HEK293 (cell line): ENCODE results near the gene NNMT.

Source experiments
- GLI4 ChIP-seq: fragments of 450-650 bp; formaldehyde crosslinking; IDR thresholded peaks from 2 replicates; pipeline ENCODE4 v1.5.1; 2016; ENCODE audit warnings: missing biosample characterization, missing genetic modification characterization
- GLIS2 ChIP-seq: fragments of 450-650 bp; formaldehyde crosslinking; IDR thresholded peaks from 2 replicates; pipeline ENCODE4 v1.5.1; 2016; ENCODE audit warnings: missing biosample characterization, missing genetic modification characterization
- KLF1 ChIP-seq: fragments of 450-650 bp; formaldehyde crosslinking; IDR thresholded peaks from 2 replicates; pipeline ENCODE4 v1.5.1; 2016; ENCODE audit warnings: missing biosample characterization, missing genetic modification characterization
- KLF7 ChIP-seq: fragments of 450-650 bp; formaldehyde crosslinking; IDR thresholded peaks from 2 replicates; pipeline ENCODE4 v1.5.1; 2016; ENCODE audit warnings: missing biosample characterization, missing genetic modification characterization, borderline replicate concordance
- KLF9 ChIP-seq: fragments of 450-650 bp; formaldehyde crosslinking; IDR thresholded peaks from 2 replicates; pipeline ENCODE4 v1.5.1; 2016; ENCODE audit warnings: missing biosample characterization, missing genetic modification characterization, low read depth
- MZF1 ChIP-seq: fragments of 450-650 bp; formaldehyde crosslinking; IDR thresholded peaks from 2 replicates; pipeline ENCODE4 v1.5.1; 2017; ENCODE audit warnings: missing biosample characterization, missing genetic modification characterization, borderline replicate concordance
- REPIN1 ChIP-seq: fragments of 450-650 bp; formaldehyde crosslinking; IDR thresholded peaks from 2 replicates; pipeline ENCODE4 v1.5.1; 2017; ENCODE audit warnings: missing biosample characterization, missing genetic modification characterization, low read depth
- SALL2 ChIP-seq: fragments of 450-650 bp; formaldehyde crosslinking; IDR thresholded peaks from 2 replicates; pipeline ENCODE4 v1.5.0; 2017; ENCODE audit warnings: missing biosample characterization, mild to moderate bottlenecking, missing genetic modification characterization, borderline replicate concordance
- SP7 ChIP-seq: fragments of 450-650 bp; formaldehyde crosslinking; IDR thresholded peaks from 2 replicates; pipeline ENCODE4 v1.5.1; 2016; ENCODE audit warnings: missing biosample characterization, missing genetic modification characterization
- WT1 ChIP-seq: fragments of 450-650 bp; formaldehyde crosslinking; IDR thresholded peaks from 2 replicates; pipeline ENCODE4 v1.5.1; 2016; ENCODE audit warnings: missing biosample characterization, missing genetic modification characterization
- ZBTB11 ChIP-seq: fragments of 450-650 bp; formaldehyde crosslinking; conservative IDR thresholded peaks from 2 replicates; pipeline ENCODE4 v1.5.1; 2016; ENCODE audit warnings: low read depth, missing biosample characterization, missing genetic modification characterization
- ZBTB44 ChIP-seq: fragments of 450-650 bp; IDR thresholded peaks from 2 replicates; pipeline ENCODE4 v1.5.1; 2018; ENCODE audit warnings: missing biosample characterization, mild to moderate bottlenecking, missing genetic modification characterization
- ZNF140 ChIP-seq: fragments of 450-650 bp; formaldehyde crosslinking; IDR thresholded peaks from 2 replicates; pipeline ENCODE4 v1.5.1; 2016; ENCODE audit warnings: missing biosample characterization, missing genetic modification characterization
- ZNF211 ChIP-seq: fragments of 450-650 bp; formaldehyde crosslinking; IDR thresholded peaks from 2 replicates; pipeline ENCODE4 v1.5.1; 2016; ENCODE audit warnings: low read depth, missing biosample characterization, missing genetic modification characterization
- ZNF23 ChIP-seq: fragments of 450-650 bp; formaldehyde crosslinking; IDR thresholded peaks from 2 replicates; pipeline ENCODE4 v1.5.1; 2016; ENCODE audit warnings: missing biosample characterization, missing genetic modification characterization, borderline replicate concordance
- ZNF311 ChIP-seq: fragments of 450-650 bp; formaldehyde crosslinking; IDR thresholded peaks from 2 replicates; pipeline ENCODE4 v1.5.1; 2017; ENCODE audit warnings: missing biosample characterization, missing genetic modification characterization, borderline replicate concordance
- ZNF350 ChIP-seq: fragments of 450-650 bp; formaldehyde crosslinking; IDR thresholded peaks from 2 replicates; pipeline ENCODE4 v1.5.0; 2017; ENCODE audit warnings: missing biosample characterization, mild to moderate bottlenecking, missing genetic modification characterization
- ZNF391 ChIP-seq: fragments of 450-650 bp; formaldehyde crosslinking; IDR thresholded peaks from 2 replicates; pipeline ENCODE4 v1.5.1; 2016; ENCODE audit warnings: low read depth, missing biosample characterization, missing genetic modification characterization, borderline replicate concordance
- ZNF404 ChIP-seq: fragments of 450-650 bp; formaldehyde crosslinking; IDR thresholded peaks from 2 replicates; pipeline ENCODE4 v1.5.1; 2017; ENCODE audit warnings: missing biosample characterization, missing genetic modification characterization
- ZNF488 ChIP-seq: fragments of 450-650 bp; formaldehyde crosslinking; IDR thresholded peaks from 2 replicates; pipeline ENCODE4 v1.5.1; 2016; ENCODE audit warnings: missing biosample characterization, missing genetic modification characterization
- ZNF560 ChIP-seq: fragments of 450-650 bp; formaldehyde crosslinking; IDR thresholded peaks from 2 replicates; pipeline ENCODE4 v1.5.1; 2017; ENCODE audit warnings: missing biosample characterization, missing genetic modification characterization, borderline replicate concordance
- ZNF776 ChIP-seq: fragments of 450-650 bp; formaldehyde crosslinking; IDR thresholded peaks from 2 replicates; pipeline ENCODE4 v1.5.0; 2017; ENCODE audit warnings: missing biosample characterization, missing genetic modification characterization, borderline replicate concordance
- ZSCAN30 ChIP-seq: fragments of 450-650 bp; IDR thresholded peaks from 2 replicates; pipeline ENCODE4 v1.5.1; 2018; ENCODE audit warnings: missing biosample characterization, mild to moderate bottlenecking, missing genetic modification characterization, moderate library complexity
- TF ChIP-seq, protein P1 (sequence below): fragments of 450-650 bp; formaldehyde crosslinking; optimal IDR thresholded peaks from 2 replicates; pipeline ENCODE3; 2016; ENCODE audit warnings: missing biosample characterization, mild to moderate bottlenecking, missing genetic modification characterization
- TF ChIP-seq, protein P2 (sequence below): fragments of 450-650 bp; formaldehyde crosslinking; IDR thresholded peaks from 2 replicates; pipeline ENCODE4 v1.5.1; 2016; ENCODE audit warnings: missing biosample characterization, missing genetic modification characterization
- TF ChIP-seq, protein P3 (sequence below): fragments of 450-650 bp; formaldehyde crosslinking; IDR thresholded peaks from 2 replicates; pipeline ENCODE4 v1.5.1; 2016; ENCODE audit warnings: missing biosample characterization, missing genetic modification characterization

Gene NNMT

DNA sequence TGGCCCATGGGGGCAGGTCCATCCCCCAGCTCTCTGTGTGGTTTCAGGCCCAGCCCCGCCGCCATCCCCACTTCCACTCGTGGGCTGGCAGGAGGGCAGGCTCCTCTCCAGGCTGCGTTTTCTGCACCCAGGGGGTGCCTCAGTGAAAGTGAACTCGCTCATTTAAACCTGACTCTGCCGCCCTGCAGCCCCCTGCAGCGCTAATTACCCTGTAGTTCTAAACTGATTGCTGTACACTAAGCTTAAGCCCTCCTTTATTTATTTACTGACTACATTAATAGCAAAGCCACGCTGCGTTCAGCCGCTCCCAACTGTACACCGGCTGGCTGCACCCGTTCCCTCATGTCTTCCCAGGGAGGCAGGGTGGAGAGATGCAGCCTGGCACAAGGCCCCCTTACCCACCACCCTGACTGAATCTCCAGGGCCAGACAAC, 36.6 kb upstream of the NNMT start (continued):
- TF ChIP-seq, protein P1, sequence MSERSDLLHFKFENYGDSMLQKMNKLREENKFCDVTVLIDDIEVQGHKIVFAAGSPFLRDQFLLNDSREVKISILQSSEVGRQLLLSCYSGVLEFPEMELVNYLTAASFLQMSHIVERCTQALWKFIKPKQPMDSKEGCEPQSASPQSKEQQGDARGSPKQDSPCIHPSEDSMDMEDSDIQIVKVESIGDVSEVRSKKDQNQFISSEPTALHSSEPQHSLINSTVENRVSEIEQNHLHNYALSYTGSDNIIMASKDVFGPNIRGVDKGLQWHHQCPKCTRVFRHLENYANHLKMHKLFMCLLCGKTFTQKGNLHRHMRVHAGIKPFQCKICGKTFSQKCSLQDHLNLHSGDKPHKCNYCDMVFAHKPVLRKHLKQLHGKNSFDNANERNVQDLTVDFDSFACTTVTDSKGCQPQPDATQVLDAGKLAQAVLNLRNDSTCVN (tag by site-specific recombination), result no peak
- peak; percentile 64 for TF ChIP-seq ZBTB44 (tag by site-specific recombination)
- TF ChIP-seq ZNF391 (tag by site-specific recombination), result no peak
- TF ChIP-seq KLF9, result no peak
- no peak for TF ChIP-seq SALL2 (tag by site-specific recombination)
- TF ChIP-seq KLF1, result peak; percentile 55; the same call in 1 of the 2 replicates
- no peak for TF ChIP-seq ZSCAN30 (tag by site-specific recombination)
- TF ChIP-seq ZNF404 (tag by site-specific recombination), result no peak
- TF ChIP-seq ZNF488 (tag by site-specific recombination), result 0 out of 2 replicates have a peak, but pooled peaks have one; percentile 13
- TF ChIP-seq, protein P2, sequence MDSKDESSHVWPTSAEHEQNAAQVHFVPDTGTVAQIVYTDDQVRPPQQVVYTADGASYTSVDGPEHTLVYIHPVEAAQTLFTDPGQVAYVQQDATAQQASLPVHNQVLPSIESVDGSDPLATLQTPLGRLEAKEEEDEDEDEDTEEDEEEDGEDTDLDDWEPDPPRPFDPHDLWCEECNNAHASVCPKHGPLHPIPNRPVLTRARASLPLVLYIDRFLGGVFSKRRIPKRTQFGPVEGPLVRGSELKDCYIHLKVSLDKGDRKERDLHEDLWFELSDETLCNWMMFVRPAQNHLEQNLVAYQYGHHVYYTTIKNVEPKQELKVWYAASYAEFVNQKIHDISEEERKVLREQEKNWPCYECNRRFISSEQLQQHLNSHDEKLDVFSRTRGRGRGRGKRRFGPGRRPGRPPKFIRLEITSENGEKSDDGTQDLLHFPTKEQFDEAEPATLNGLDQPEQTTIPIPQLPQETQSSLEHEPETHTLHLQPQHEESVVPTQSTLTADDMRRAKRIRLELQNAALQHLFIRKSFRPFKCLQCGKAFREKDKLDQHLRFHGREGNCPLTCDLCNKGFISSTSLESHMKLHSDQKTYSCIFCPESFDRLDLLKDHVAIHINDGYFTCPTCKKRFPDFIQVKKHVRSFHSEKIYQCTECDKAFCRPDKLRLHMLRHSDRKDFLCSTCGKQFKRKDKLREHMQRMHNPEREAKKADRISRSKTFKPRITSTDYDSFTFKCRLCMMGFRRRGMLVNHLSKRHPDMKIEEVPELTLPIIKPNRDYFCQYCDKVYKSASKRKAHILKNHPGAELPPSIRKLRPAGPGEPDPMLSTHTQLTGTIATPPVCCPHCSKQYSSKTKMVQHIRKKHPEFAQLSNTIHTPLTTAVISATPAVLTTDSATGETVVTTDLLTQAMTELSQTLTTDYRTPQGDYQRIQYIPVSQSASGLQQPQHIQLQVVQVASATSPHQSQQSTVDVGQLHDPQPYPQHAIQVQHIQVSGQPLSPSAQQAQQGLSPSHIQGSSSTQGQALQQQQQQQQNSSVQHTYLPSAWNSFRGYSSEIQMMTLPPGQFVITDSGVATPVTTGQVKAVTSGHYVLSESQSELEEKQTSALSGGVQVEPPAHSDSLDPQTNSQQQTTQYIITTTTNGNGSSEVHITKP (tag by site-specific recombination), result no peak
- no peak for TF ChIP-seq GLI4 (tag by site-specific recombination)
- TF ChIP-seq GLIS2, result 0 out of 2 replicates have a peak, but pooled peaks have one; percentile 31
- peak; percentile 74; the same call in 1 of the 2 replicates for TF ChIP-seq KLF7 (tag by site-specific recombination)
- TF ChIP-seq REPIN1 (tag by site-specific recombination), result no peak
- no peak for TF ChIP-seq ZNF560 (tag by site-specific recombination)
- peak; percentile 97 for TF ChIP-seq WT1 (tag by site-specific recombination)
- TF ChIP-seq ZBTB11, result no peak
- TF ChIP-seq ZNF776 (tag by site-specific recombination), result no peak
- TF ChIP-seq ZNF140 (tag by site-specific recombination), result no peak
- TF ChIP-seq, protein P3, sequence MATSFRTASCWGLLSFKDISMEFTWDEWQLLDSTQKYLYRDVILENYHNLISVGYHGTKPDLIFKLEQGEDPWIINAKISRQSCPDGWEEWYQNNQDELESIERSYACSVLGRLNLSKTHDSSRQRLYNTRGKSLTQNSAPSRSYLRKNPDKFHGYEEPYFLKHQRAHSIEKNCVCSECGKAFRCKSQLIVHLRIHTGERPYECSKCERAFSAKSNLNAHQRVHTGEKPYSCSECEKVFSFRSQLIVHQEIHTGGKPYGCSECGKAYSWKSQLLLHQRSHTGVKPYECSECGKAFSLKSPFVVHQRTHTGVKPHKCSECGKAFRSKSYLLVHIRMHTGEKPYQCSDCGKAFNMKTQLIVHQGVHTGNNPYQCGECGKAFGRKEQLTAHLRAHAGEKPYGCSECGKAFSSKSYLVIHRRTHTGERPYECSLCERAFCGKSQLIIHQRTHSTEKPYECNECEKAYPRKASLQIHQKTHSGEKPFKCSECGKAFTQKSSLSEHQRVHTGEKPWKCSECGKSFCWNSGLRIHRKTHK, result no peak
- TF ChIP-seq ZNF211 (tag by site-specific recombination), result no peak
- peak; percentile 88 for TF ChIP-seq SP7 (tag by site-specific recombination)
- TF ChIP-seq ZNF23 (tag by site-specific recombination), result no peak
- TF ChIP-seq MZF1 (tag by site-specific recombination), result no peak
- no peak for TF ChIP-seq ZNF350 (tag by site-specific recombination)
- no peak for TF ChIP-seq ZNF311
